Measurements from ENCODE around the gene PRR22. TPM values are rescaled to one million over a fixed set of nuclear protein-coding genes. Genes with fewer than 3 reads are reported as not detected.

The PRR22 gene
- total and polyA plus RNA-seq, 9 of the 15 experiments (the other 6 are each of a cell fraction or from before 2014, with no cell fraction given): 0.03 to 12.0 (median 2.0) TPM; not detected in 1

DNA sequence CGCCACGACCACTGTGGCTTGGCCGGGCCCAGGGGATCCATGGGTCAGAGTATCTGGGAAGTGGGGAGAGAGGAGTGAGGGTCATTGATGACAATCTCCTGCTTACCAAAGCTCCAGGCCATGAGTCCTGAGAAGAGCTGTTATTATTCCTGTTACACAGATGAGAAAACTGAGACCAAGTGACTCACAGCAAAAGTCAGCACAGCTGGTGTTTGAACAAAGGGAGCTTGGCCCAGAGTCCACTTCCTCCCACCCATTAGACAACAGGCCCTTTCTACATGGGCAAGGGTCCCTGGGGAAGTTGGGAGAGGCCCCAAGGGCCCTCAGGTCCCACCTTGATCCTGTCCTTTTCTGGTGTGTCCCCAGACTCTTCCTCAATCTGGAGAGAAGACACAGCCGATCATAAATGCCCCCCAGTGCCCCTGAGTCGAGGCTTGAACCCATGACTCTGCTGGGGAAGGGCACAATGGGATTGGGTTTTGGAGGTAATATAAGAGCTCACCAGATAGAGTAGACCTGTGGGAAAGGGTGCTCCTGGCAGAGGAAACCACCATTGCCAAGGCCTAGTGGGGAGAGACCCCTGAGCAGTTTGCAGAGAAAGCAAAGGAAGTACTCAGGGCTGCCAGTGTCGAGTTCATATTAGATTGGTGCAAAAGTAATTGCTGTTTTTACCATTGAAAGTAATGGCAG, 48.1 kb upstream of the PRR22 start (continued):
- peak; percentile 20 for TF ChIP-seq RBM25 (IDR thresholded peaks at IDR 0.05; ENCODE audit: low read depth, low read length, severe bottlenecking)

DNA sequence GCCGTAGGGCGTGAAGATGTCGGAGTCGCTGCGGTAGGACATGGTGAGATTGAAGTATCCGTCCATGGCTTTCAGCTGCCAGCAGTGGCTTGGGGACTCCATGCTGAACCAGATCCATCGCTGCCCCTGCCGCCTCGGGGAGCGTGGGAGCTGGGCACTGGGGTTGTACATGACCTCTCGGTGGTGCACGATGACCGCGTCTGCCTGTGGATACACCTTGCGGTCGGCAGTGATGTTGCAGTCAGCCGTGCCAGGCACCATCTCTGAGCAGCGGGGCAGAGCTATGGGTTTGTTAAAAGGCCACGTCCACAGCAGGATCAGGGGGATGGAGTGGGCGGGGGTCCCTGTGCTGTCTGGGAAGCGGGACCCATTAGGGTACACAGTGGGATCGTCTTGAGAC, 47.5 kb upstream of the PRR22 start:
- FAIRE-seq: no peak
- no peak overlapping the region for H3K27ac ChIP-seq (ENCODE audit: extremely low read depth, low read depth, low read length)
- TF ChIP-seq HDGF (IDR thresholded peaks at IDR 0.05) (no peak), POLR2G (IDR thresholded peaks at IDR 0.05; ENCODE audit: low read depth, low read length) (0 out of 2 replicates have a peak, but pooled peaks have one; percentile 9)
- no peaks in the 10 kb centered on the region for H3K36me3 ChIP-seq (ENCODE audit: control insufficient read depth, insufficient read depth, low read length)
- H3K4me1 ChIP-seq (replicated peaks in 1 of 2; ENCODE audit: control insufficient read depth in 2 of 2, insufficient read depth in 2 of 2, low read length in 2 of 2): peaks cover 4 to 42% of the 10 kb centered on the region in 2 experiments; a peak in 4 of 5 replicates
- H3K9ac ChIP-seq (ENCODE audit: insufficient read depth in 1 of 2, low read depth in 2 of 2, low read length in 2 of 2): peak overlapping the region in 1 of 2 experiments; percentile 60; a peak in 2 of 4 replicates
- WGBS (ENCODE audit: insufficient coverage, low coverage, missing lambda C conversion rate): 38% methylated on average over 17 of the region's 22 CpGs
- CTCF ChIA-PET (ENCODE audit: low intra/inter-chr PET ratio): no interaction called here
- no peak for DNase-seq (ENCODE audit: extremely low read depth in 1 of 4, low spot score in 3 of 4)
- peaks cover 11 to 25% of the 10 kb centered on the region in 2 experiments for H3K27me3 ChIP-seq (ENCODE audit: control insufficient read depth in 2 of 2, insufficient read depth in 2 of 2, low read length in 2 of 2)
- H3K9me3 ChIP-seq (replicated peaks; ENCODE audit: control insufficient read depth, insufficient read depth, low read depth, low read length): no peaks in the 10 kb centered on the region
- no peak for ATAC-seq
- H3K4me2 ChIP-seq (ENCODE audit: insufficient read depth, low read length): no peak overlapping the region
- POLR2A ChIA-PET: interaction anchor here (0.5 to 0.6 kb wide), 2 partner anchors 9 to 434 kb away, joined by 3 read pairs; no protein-coding TSS in a partner anchor
- in situ Hi-C loops (cut with MboI): no loop called here
- H4K20me1 ChIP-seq (replicated peaks; ENCODE audit: control insufficient read depth, insufficient read depth, low read length): no peaks in the 10 kb centered on the region; the same call in 1 of the 2 replicates
- H3K9me1 ChIP-seq (ENCODE audit: control insufficient read depth, insufficient read depth, low read length): peaks cover 3% of the 10 kb centered on the region
- intact Hi-C loops (cut with micrococcal nuclease): no loop called here
- H2AFZ ChIP-seq (ENCODE audit: low read depth, low read length): no peak overlapping the region
- H3K4me3 ChIP-seq: no peak overlapping the region
- BruUV-seq (replicated peaks): no TSS peak
- H3K79me2 ChIP-seq (ENCODE audit: control insufficient read depth, insufficient read depth, low read length): peaks cover 4% of the 10 kb centered on the region; the same call in 1 of the 3 replicates

All from K562 (cell line).